ENCODE data around the gene THAP2.

Gene THAP2

GRCh38 chr12:71663561-71664410 is at the start of gene THAP2, which contains the start of gene ZFC3H1:
Gene THAP2, plus strand, starts transcription at chr12:71664301. Its CDS starts 209 bp downstream, at chr12:71664510.
Gene ZFC3H1, minus strand, starts transcription at chr12:71663848. Its CDS starts 238 bp downstream, at chr12:71663610.
- ChIA-PET POLR2A (interaction anchor here (0.9 to 2.7 kb wide), 8 partner anchors 13 to 87 kb away, joined by 3 to 33 read pairs (median 4); partner anchors contain the start of gene TMEM19), CTCF (interaction anchor here (0.6 to 2.9 kb wide), 18 partner anchors 9 to 186 kb away, joined by 3 to 33 read pairs (median 5); partner anchors contain the start of gene TMEM19)

DNA sequence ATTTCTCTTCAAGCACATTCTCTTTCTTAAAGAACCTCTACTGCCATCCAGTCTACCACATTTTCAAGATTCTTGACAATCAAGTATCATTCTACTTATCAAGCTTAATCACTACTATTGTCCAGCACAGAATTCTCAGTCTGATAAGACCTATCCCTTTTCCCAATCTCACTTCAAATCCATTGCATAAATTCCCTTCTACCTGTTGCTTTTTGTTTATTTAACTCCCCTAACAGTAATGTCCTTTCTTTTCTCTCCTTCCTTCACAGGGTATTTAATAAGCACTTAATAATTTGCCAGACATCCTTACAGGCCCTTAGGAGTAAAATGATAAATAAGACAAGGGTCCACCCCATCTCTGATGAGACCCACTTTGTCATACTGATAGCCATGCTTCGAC is 42.2 kb upstream of the THAP2 start:
- no peak for TF ChIP-seq CTCF (IDR thresholded peaks at IDR 0.05; ENCODE audit: insufficient read depth, low read length, missing control alignments)
- no peak overlapping the region for H3K4me3 ChIP-seq (ENCODE audit: low read depth, low read length)
- ChIA-PET POLR2A (no interaction called here), CTCF (interaction anchor here (1.1 to 1.3 kb wide), 2 partner anchors 10 to 15 kb away, joined by 3 to 6 read pairs; no protein-coding TSS in a partner anchor)
- no peak for DNase-seq (ENCODE audit: low read depth, low spot score)

More at GRCh38 chr12:71663561-71664410, at the start of gene THAP2, which contains the start of gene ZFC3H1:
- H3K4me3 ChIP-seq (ENCODE audit: low read depth, low read length): peak within 1 kb of the TSS; percentile 88
- peak; percentile 99 for DNase-seq (ENCODE audit: low read depth, low spot score)
- TF ChIP-seq CTCF (IDR thresholded peaks at IDR 0.05; ENCODE audit: insufficient read depth, low read length, missing control alignments): peak; percentile 59

DNA sequence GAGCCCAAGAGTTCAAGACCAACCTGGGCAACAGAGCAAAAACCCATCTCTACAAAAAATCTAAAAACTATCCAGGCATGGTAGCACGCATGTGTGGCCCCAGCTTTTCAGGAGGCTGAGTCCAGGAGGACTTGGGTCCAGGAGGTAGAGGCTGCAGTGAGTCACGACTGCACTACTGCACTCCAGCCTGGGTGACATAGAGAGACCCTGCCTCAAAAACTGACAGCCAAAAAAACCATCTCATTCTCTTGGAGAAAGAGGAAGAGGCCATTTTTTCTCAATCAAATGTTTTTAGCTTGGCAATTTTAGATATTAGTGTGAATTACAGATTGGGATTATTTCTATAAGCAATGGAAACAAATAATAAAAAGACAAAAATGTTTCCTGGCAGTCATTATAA is 38.6 kb upstream of the THAP2 start:
- POLR2A ChIA-PET: no interaction called here
- TF ChIP-seq CTCF (IDR thresholded peaks at IDR 0.05; ENCODE audit: insufficient read depth, low read length, missing control alignments): no peak
- no peak overlapping the region for H3K4me3 ChIP-seq (ENCODE audit: low read depth, low read length)
- DNase-seq (ENCODE audit: low read depth, low spot score): no peak
- CTCF ChIA-PET: interaction anchor here (0.6 to 5.0 kb wide), 5 partner anchors 11 to 120 kb away, joined by 3 to 29 read pairs (median 5); no protein-coding TSS in a partner anchor

DNA sequence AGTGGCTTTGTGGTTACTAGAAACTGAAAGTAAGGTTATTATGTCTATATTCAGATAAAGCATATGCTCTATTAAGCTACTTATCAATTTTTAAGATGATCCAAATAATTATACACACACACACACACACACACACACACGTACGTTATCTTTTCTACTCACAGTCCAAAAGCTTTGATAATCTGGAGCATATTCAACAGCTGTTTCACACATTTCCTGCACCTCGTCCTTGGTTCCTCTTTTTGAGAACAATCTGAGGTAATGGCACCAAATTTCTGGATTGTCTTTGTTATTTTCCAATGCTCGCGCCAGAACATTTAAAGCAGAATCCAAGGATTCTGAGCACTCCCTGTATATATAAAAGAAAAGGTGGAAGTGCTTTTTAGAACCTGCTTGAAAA is 38.0 kb upstream of the THAP2 start:
- no peak for DNase-seq (ENCODE audit: low read depth, low spot score)
- no peak for TF ChIP-seq CTCF (IDR thresholded peaks at IDR 0.05; ENCODE audit: insufficient read depth, low read length, missing control alignments)
- CTCF ChIA-PET: interaction anchor here (0.6 to 5.0 kb wide), 5 partner anchors 10 to 120 kb away, joined by 3 to 29 read pairs (median 5); no protein-coding TSS in a partner anchor
- POLR2A ChIA-PET: no interaction called here
- H3K4me3 ChIP-seq (ENCODE audit: low read depth, low read length): no peak overlapping the region

- TF ChIP-seq CTCF (IDR thresholded peaks at IDR 0.05; ENCODE audit: insufficient read depth, low read length, missing control alignments): no peak
- H3K4me3 ChIP-seq (ENCODE audit: low read depth, low read length): no peak overlapping the region
- ChIA-PET CTCF (interaction anchor here (1.3 to 5.0 kb wide), 4 partner anchors 10 to 119 kb away, joined by 3 to 29 read pairs (median 16); no protein-coding TSS in a partner anchor), POLR2A (interaction anchor here (0.5 kb wide), 1 partner anchor 71 kb away, joined by 4 read pairs; no protein-coding TSS in a partner anchor)
- no peak for DNase-seq (ENCODE audit: low read depth, low spot score)
Observed at GRCh38 chr12:71626768-71627167, 37.3 kb upstream of the THAP2 start.
